IPS DF 19.7 (cell line): ENCODE results near the gene PLAU.
"Not testable (repeated sequence)": the region's sequence is repeated elsewhere in the genome, so short reads cannot be mapped to it uniquely, and the experiment has no call there.

Experiments
- DNase-seq: peaks from one replicate; pipeline ENCODE4 v3.0.0-alpha.2; 2013; ENCODE audit warnings: low read depth, low spot score

PLAU gene

GRCh38 chr10:73922007-73922863 is 11.3 kb downstream of the PLAU start:
- DNase-seq, result no peak

DNA sequence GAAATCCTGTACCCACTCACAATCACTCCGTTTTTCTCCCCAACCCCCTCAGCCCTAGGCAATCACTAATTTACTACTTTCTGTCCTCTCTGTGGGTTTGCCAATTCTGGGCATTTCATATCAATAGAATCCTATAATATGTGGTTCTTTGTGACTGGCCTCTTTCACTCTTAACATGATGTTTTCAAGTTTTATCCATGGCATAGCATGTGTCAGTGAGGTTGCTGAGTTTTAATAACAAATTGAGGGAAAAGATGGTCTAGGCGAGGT is 11.9 kb downstream of the PLAU start:
- no peak for DNase-seq

GRCh38 chr10:73923935-73924598 is 13.1 kb downstream of the PLAU start:
- no peak for DNase-seq

DNA sequence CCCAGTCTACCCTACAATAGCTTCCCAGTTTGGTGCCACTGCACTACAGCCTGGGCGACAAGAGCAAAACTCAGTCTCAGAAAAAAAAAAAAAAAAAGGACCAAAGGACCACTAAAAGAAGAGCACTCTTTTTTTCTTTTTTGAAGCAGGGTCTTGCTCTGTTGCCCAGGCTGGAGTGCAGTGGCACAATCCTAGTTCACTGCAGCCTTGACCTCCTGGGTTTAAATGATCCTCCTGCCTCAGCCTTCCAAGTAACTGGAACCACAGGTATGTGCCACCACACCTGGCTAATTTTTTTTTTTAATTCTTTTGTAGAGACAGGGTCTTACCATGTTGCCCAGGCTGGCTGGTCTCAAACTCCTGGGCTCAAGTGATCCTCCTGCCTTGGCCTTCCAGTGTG is 14.0 kb downstream of the PLAU start:
- no peak for DNase-seq

DNA sequence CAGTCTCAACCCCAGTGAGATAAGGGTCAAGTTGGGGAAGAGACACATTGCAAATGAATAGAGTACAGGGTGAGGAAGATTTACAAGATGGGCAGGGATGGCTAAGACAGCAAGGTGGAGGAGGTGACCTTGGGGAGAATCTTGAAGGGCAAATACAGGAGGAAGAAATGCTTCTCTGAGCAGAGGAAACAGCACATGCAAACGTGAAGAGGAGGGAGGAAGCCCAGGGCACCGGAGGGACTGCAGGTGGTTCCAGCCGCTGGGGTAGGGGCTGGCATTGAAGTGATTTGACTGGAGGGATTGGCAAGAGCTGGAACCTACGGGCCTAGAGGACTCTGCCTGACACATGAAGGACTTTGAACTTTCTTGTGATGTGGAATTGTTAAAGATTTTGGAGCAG is 14.6 kb downstream of the PLAU start:
- DNase-seq, result no peak

- DNase-seq, result no peak
These were observed 15.3 kb downstream of the PLAU start for GRCh38 chr10:73926152-73926764.

DNA sequence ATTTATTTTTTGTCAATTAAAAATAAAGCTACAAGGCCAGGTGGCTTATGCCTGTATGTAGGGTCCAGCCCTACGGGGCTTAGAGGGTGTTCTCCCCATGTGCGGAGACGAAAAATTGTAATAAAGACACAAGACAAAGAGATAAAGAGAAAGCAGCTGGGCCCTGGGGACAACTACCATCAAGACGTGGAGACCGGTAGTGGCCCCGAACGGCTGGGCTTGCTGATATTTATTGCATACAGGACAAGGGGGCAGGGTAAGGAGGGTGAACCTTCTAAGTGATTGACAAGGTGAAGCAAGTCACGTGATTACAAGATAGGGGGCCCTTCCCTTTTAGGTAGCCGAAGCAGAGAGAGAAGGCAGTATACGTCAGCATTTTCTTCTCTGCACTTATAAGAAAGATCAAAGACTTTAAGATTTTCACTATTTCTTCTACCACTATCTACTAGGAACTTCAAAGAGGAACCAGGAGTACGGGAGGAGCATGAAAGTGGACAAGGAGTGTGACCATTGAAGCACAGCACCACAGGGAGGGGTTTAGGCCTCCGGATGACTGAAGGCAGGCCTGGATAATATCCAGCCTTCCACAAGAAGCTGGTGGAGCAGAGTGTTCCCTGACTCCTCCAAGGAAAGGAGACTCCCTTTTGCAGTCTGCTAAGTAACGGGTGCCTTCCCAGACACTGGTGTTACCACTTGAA is 19.8 kb downstream of the PLAU start:
- DNase-seq, result not testable (repeated sequence)

- peak; percentile 86 for DNase-seq
These were observed 21.1 kb downstream of the PLAU start for GRCh38 chr10:73931767-73932619.

GRCh38 chr10:73932620-73933112 is 21.7 kb downstream of the PLAU start:
- no peak for DNase-seq

GRCh38 chr10:73934074-73934473 is 23.1 kb downstream of the PLAU start:
- no peak for DNase-seq

GRCh38 chr10:73935895-73936294 is 25.0 kb downstream of the PLAU start:
- DNase-seq, result no peak

DNA sequence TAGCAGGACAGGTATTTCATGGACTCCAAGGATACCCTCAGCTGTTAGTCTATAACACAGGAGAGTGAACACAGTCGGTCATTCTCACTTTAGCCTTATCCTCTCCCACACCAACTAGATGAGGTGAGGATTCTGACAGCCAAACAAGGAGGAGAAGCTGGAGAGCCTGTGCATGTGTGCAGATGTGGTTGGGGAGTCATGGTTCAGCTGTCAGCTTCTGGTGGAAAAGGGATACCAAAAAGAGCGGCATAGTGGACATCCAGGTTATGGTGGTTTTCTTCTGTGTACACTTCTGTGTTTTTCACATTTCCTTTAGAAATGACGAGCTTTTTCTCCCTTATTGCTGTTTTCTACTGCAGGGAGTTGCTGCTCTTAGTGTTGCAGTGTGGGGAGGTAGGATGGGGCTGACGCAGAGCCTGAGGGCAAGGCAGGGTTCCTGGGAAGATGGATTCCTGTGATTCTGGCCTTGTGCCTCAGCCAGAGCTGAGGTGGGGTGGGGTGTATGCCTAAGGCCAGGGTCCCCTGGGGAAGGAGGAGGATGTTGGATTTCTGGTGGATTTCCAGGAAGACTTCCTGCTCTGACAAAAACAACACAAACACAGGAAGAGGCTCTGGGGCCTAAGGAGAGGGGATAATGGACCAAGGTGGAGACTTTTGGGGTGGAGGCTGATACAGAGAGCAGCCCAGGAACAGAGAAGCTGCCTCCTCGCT is 26.6 kb downstream of the PLAU start:
- no peak for DNase-seq

DNA sequence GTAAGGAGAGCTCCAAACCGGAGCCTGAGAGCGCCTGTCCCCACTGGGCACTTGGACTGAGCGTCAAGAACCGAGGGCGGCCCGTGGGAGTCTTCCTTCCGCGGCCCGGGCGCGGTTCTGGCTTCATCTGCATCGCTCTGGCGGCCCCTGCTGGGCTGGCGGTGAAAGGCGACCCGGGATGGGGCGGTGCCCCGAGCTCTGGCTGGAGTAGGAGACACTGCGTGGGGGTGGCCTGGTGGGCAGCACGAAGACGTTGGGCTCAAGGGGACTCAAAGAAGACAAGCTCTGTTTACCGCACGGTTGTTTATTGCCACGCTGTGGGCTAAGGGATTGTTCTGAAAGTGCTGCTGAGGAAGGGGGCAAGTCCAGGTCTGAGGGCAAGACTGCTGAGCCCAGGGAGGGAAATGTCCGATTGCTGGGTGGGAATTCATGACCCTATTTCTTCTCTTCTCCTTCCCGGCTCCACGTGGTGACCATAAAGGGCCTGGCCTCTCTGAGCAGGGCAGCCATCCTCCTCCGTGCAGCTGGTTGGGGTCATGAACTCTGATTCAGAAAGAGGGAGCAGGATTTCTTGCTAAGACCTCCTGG is 29.8 kb downstream of the PLAU start:
- no peak for DNase-seq

DNA sequence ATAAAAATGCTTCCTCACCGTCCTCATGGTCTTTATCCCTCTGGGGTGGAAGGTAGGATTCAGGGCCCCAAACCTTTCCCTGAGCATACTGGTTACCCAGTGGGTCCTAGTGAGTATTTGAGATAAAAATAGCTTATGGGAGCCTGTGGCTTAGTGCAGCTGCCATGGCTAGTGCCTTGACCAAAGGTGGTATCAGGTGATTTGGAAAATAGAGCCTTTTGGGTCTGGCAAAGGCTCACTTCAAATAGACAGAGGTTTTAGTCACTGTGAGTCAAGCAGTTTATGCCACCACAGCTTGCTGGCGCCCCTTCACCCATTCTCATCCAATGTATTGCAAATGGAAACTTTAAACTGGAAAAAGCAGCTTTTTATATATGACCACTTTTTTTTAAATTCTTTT is 30.4 kb downstream of the PLAU start:
- DNase-seq, result no peak

DNA sequence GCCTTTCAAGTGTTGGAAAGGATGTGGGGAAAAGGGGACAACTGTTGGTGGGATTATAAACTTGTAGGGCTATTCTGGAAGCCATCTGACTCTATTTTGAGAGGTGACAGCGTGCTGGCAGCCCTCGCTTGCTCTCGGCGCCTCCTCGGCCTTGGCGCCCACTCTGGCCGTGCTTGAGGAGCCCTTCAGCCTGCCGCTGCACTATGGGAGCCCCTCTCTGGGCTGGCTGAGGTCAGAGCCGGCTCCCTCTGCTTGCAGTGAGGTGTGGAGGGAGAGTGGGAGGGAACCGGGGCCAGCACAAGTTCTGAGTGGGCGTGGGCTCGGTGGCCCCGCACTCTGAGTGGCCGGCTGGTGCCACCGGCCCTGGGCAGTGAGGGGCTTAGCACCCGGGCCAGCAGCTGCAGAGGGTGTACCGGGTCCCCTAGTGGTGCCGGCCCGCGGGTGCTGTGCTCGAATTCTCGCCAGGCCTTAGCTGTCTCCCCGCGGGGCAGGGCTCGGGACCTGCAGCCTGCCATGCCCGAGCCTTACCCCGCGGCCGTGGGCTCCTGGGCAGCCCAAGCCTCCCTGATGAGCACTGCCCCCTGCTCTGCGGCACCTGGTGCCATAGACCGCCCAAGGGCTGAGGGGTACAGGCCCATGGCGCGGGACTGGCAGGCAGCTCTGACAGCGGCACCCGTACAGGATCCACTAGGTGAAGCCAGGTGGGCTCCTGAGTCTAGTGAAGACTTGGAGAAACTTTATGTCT is 33.6 kb downstream of the PLAU start:
- DNase-seq, result no peak

- DNase-seq, result no peak
These were observed 35.6 kb downstream of the PLAU start for GRCh38 chr10:73946253-73947145.

GRCh38 chr10:73948947-73949633 is 38.2 kb downstream of the PLAU start:
- DNase-seq, result no peak
